Measurements from ENCODE around the gene RRAD.
"Not testable (repeated sequence)": the region's sequence is repeated elsewhere in the genome, so short reads cannot be mapped to it uniquely, and the experiment has no call there.

The RRAD gene, protein sequence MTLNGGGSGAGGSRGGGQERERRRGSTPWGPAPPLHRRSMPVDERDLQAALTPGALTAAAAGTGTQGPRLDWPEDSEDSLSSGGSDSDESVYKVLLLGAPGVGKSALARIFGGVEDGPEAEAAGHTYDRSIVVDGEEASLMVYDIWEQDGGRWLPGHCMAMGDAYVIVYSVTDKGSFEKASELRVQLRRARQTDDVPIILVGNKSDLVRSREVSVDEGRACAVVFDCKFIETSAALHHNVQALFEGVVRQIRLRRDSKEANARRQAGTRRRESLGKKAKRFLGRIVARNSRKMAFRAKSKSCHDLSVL

DNA sequence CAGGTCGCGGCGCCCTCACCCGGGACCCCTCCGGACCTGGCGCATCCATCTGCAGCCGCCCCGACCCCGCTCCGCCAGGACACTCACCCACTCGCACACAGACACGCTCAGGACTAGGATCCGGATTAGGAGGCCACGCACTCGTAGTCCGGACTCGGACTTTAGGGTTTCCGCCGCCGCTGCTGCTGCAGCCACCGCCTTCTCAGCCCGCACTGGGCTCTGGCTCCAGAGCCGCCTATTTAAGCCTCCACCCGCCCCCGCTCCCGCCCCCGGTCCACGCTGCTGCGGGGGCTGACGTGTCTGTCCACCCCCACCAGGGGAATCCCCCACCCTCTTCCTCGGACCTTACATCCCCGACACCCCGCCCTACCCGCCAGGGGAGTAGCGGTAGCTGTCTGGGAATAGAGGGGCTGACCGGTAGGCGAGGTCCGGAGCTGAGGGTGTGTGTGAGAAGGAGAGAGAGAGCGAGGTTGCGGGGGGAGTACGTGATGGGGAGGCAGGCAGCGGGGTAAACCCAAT is at the start of gene RRAD:
TSS of gene RRAD (minus strand) at position 214 of the 519 bp plus-strand sequence. CDS start 356 bp downstream, outside the sequence.
- DNase-seq, result peak in 6 of 56 donors; percentile 10 to 65 (median 36)

DNA sequence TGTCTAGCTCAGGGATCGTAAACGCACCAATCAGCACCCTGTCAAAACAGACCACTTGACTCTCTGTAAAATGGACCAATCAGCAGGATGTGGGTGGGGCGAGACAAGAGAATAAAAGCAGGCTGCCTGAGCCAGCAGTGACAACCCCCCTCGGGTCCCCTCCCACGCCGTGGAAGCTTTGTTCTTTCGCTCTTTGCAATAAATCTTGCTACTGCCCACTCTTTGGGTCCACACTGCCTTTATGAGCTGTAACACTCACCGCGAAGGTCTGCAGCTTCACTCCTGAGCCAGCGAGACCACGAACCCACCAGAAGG is 49.6 kb upstream of the RRAD start:
- DNase-seq, result not testable (repeated sequence)

DNA sequence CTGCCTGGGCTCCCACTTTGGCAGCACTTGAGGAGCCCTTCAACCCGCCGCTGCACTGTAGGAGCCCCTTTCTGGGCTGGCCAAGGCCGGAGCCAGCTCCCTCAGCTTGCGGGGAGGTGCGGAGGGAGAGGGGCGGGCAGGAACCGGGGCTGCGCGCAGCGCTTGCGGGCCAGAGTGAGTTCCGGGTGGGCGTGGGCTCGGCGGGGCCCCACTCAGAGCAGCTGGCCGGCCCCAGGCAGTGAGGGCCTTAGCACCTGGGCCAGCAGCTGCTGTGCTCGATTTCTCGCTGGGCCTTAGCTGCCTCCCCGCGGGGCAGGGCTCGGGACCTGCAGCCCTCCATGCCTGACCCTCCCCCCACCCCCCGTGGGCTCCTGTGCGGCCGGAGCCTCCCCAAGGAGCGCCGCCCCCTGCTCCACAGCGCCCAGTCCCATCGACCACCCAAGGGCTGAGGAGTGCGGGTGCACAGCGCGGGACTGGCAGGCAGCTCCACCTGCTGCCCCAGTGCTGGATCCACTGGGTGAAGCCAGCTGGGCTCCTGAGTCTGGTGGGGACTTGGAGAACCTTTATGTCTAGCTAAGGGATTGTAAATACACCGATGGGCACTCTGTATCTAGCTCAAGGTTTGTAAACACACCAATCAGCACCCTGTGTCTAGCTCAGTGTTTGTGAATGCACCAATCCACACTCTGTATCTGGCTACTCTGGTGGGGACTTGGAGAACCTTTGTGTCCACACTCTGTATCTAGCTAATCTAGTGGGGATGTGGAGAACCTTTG is 49.0 kb upstream of the RRAD start:
- not testable (repeated sequence) for DNase-seq

DNA sequence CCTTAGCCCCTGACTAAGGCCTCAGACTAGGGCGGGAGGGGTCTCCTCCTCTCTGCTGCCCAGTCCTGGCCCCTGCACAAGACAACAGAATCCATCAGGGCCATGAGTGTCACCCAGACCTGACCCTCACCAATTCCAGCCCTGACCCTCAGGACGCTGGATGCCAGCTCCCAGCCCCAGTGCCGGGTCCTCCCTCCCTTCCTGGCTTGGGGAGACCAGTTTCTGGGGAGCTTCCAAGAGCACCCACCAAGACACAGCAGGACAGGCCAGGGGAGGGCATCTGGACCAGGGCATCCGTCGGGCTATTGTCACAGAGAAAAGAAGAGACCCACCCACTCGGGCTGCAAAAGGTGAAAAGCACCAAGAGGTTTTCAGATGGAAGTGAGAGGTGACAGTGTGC is 48.4 kb upstream of the RRAD start:
- DNase-seq, result no peak

DNA sequence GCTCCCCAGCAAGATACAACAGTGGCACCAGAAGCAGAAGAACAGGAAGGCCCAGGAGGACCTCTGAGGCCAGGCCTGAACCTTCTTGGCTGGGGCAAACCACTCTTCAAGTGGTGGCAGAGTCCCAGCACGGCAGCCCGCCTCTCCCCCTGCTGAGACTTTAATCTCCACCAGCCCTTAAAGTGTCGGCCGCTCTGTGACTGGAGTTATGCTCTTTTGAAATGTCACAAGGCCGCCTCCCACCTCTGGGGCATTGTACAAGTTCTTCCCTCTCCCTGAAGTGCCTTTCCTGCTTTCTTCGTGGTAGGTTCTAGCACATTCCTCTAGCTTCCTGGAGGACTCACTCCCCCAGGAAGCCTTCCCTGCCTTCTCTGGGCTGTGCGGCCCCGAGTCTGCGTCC is 47.6 kb upstream of the RRAD start:
- no peak for DNase-seq

DNA sequence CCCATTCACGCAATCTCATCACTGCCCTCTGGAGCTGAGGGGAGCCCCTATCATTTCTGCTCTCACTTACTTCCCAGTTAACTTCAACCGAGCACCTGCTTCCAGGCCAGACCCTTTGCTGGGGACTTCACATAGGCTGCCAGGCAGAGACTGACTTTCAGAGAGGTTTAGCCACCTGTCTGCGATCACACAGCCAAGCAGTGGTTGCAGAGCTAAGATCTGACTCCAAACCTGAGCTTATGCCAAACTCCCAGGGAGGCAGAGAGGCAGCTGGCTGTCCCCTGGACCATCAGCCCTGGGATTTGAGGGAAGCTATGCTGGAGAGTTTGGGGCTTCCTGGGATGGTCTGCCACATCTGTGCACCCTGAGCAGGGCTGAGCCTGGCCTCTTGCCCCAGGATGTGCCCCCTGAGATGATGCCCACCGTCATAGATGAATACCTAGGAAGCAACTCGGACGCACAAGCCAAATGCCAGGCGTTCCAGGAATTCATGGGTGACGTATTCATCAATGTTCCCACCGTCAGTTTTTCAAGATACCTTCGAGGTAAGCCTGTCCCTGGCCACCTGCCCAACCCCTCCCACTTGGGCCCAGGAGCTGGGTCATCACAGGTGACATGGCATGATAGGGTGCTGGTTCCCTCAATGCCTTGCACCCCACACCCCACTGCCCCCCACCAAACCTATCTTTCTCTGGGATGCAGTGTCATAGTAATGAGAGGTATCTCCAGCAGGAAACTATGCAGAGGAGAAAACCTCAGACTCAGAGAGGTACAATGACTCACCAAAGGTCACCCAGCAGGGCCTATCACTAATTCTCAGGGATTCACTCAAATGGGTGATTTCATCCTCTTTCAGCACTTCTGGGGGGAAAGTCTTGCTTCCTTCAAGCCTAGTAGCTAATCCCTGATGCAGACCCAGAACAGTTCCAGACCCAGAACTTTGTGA is 45.7 kb upstream of the RRAD start:
- no peak for DNase-seq

DNA sequence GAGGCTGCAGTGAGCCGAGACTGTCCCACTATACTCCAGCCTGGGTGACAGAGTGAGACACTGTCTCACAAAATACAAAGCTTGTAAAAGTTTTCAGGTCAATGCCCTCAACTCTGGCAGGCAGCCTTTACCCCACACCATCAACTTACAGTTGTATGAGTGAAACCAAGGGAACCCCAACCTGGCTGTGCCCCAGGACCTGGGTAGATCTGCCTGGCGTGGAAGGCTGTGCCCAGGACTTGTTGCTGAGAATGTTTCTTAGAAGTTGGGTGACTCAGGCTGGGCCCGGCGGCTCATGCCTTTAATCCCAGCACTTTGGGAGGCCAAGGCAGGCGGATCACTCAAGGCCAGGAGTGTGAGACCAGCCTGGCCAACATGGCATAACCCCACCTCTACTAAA is 43.5 kb upstream of the RRAD start:
- DNase-seq, result peak in 5 of 56 donors; percentile 11 to 50 (median 24)

DNA sequence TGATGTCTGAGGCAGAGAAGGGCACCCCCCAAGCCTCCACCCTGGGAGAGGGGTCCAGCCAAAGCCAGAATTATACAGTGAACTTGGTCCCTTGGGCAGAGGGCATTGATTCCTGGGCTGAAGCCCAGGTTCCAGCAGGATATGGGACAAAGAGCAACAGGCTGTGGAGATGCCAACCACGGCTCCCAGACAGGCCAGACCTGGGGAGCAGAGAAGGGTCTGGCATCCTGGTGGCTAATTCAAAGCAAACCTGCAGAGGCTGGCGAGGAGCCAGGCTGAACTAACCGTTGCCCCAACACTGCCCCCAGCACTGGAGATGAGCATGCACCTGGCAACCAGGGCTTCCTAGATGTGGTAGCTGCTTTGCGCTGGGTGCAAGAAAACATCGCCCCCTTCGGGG is 38.7 kb upstream of the RRAD start:
- DNase-seq, result no peak

DNA sequence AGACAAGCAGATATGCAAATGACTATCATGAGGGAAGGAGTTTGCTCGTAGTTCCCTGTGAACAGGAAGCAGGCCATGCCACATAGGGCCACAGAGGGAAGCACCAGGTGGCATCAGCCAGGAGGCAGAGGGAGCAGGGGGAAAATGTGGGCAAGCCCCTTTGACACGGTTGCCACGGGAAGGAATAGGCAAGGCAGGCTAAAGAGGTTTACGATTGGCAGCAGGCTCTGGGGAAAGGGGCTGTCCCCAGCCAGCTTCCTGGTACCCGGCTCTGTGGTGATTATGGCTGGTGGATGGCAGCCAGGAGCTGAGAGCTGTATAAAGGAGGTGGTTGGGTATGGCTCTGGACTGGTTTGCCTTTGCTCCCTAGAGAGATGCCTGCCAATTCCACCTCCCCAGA is 36.6 kb upstream of the RRAD start:
- DNase-seq, result no peak

DNA sequence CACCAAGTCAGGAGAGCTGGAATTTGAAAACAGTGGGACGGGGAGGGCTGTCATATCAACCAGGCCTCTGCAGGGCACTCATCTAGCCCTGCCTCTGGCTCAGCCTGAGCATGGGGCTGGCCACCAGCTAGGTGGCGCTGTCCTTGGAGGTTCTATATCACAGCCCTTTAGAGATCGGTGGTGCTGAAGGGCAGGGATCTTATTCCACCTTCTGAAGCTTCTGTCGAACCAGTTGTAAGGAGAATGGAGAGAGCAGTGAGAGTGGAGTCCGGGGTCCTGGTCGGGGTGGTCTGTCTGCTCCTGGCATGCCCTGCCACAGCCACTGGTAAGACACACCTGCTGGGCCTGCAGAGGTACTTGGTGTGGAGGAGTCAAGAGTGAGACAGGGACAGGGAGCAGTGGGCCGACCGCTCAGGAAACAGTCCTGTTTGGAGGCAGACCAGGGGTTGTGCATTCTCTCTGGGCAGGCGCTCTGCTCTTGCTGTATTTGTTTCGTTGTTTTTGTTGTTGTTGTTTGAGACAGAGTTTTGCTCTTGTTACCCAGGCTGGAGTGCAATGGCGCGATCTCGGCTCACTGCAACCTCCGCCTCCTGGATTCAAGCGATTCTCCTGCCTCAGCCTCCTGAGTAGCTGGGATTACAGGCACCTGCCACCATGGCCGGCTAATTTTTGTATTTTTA is 35.9 kb upstream of the RRAD start, which contains the start of gene CES3:
TSS of gene CES3 (plus strand) at position 202 of the 680 bp plus-strand sequence. CDS start at position 244, 42 bp downstream.
- peak in 23 of 56 donors; percentile 3 to 66 (median 30) for DNase-seq

DNA sequence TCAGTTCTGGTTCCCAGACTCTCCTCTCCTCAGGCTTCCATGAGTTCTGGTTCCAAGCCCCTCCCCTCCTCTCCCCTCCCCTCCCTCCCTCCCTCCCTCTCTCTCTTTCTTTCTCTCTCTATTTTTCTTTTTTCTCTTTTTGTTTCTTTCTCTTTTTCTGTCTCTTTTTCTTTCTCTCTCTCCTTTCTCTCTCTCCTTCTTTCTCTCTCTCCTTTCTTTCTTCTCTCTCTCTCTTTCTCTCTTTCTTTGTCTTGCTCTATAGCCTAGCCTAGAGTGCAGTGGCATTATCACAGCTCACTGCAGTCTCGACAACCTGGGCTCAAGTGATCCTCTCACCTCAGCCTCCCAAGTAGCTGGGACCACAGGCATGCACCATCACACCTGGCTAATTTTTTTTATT is 34.9 kb upstream of the RRAD start:
- DNase-seq, result no peak

DNA sequence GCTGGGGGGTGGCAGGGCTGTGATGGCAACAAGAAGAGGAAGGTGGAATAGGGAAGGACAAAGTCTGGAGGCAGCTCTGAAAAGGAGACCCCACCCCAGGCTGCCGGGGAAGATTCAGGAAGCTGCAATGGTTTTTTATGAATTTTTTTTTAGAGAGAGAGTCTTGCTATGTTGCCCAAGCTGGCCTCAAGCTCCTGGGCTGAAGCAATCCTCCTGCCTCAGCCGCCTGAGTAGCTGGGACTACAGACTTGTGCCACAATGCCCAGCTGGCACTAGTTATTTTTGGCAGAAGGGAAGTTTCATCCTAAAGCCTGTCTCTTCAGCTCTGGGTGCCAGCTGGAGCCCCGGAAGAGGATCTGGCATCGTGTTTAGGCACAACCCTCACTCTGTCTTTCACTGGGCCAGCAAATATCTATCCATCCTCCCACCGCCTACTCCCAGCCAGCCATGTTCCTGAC is 34.4 kb upstream of the RRAD start:
- DNase-seq, result peak in 11 of 56 donors; percentile 5 to 38 (median 17)

DNA sequence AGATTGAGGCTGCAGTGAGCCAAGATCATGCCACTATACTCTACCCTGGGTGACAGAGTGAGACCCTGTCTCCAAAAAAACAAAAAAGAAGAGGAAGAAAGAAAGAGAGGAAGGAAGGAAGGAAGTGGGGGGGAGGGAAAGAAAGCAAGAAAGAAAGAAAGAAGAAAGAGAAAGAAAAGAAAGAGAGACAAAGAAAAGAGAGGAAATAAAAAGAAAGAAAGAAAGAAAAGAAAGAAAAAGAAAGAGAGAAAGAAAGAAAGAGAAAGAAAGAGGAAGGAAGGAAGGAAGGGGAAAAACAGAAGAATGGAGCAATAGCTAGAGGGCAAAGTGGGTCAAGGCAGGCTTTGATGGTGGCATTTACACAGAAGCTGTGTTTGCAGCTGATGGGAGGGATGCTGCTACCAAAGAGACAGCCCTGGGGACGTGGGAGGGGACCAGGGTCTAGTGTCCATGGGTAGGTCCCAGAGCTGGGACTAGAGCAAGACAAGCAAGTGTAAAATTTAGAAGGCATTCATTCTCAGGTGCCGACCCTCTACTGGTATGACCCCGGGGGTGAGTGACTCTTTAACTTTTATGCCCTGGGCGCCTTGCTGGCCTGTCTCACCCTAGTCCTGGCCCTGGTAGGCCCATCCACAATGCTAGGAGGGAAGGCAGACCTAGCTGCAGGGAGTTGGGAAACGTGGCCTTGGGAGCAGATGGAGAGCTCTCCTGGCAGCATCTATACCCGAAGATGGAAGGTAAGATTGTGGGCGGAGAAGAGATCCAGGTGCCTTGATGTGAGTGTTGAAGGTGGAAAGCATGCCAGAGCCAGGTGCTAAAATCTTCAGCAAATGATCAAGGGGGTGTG is 33.7 kb upstream of the RRAD start:
- DNase-seq, result no peak

DNA sequence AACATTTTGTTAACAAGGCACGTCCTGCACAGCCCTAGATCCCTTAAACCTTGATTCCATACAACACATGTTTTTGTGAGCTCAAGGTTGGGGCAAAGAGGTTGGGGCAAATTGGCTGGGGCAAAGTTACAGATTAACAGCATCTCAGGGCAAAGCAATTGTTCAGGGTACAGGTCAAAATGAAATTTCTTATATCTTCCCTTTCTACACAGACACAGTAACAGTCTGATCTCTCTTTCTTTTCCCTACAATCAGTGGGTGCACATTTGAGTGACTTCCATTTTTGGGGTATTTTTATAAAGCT is 30.8 kb upstream of the RRAD start:
- not testable (repeated sequence) for DNase-seq

DNA sequence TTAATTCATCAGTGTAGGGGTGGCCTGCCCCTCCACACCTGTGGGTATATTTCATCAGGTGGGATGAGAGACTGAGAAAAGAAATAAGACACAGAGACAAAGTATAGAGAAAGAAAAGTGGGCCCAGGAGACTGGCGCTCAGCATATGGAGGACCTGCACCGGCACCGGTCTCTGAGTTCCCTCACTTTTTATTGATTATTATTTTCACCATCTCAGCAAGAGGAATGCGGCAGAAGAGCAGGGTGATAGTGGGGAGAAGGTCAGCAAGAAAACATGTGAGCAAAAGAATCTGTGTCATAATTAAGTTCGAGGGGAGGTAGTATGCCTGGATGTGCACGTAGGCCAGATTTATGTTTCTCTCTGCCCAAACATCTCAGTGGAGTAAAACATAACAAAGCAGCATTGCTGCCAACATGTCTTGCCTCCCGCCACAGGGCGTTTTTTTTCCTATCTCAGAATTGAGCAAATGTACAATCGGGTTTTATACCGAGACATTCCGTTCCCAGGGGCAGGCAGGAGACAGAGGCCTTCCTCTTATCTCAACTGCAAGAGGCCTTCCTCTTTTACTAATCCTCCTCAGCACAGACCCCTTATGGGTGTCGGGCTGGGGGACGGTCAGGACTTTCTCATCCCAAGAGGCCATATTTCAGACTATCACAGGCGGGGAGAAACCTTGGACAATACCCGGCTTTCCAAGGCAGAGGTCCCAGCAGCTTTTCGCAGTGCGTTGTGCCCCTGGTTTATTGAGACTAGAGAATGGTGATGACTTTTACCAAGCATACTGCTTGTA is 30.2 kb upstream of the RRAD start:
- not testable (repeated sequence) for DNase-seq

DNA sequence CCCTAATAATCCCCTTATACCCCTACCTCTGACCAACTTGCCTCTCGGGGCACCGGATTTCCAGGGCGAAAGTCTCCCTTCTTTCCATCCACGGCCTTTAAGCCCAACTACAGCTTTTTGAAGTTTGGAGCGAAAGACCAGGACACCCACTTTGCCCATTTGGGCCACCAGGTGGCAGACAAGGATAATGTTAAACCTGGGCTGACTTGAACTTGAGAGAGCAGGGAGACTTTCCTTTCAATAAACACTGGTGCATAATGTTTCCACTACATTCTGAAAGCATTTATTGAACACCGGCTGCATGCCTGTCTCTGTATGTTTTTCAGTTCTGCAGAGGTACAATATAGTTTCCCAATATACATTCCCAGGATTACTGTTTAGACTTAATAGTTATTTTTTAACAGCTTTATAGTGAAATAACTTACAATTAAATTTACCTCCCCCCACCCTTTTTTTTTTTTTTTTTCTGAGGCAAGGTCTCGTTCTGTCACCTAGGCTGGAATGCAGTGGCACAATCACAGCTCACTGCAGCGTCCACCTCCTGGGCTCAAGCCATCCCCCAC is 28.8 kb upstream of the RRAD start:
- DNase-seq, result peak in 42 of 56 donors; percentile 6 to 84 (median 44)

DNA sequence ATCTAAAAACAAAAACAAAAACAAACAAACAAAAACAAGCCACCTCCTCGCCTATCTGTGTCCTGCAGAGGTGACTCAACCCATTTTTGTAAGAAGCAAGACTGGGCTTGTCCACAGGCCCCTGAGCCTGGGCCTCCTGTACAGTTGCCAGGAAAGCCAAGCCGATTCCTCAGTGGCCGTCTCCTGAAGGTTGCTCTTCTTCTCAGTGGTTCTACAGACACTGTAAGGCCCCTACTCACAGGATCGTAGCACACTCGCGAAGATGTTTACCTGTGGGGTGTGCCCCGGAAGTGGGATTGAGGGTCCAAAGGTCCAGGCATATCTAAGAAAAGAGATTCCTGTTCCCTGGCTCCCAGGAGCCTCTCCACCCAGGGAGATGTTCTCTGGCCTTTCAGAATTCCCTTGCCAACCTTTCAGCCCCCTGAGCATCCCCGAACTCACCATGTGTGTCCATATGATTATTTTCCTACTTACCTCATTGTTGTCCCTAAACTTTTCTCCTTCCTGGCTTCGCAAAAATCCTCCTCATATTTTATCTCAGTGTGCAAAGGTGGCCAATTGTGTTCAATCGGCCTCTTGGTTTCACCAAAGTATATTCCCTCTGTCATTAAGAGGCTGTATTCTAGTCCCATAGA is 28.2 kb upstream of the RRAD start:
- no peak for DNase-seq
